ENCODE data around the gene SHISA3. TPM values are rescaled to one million over a fixed set of nuclear protein-coding genes. Genes with fewer than 3 reads are reported as not detected.

Gene SHISA3
- total and polyA plus RNA-seq, 2 donors (not counting 1 experiment from before 2014, with no cell fraction given) = 0.23 to 0.33 TPM

DNA sequence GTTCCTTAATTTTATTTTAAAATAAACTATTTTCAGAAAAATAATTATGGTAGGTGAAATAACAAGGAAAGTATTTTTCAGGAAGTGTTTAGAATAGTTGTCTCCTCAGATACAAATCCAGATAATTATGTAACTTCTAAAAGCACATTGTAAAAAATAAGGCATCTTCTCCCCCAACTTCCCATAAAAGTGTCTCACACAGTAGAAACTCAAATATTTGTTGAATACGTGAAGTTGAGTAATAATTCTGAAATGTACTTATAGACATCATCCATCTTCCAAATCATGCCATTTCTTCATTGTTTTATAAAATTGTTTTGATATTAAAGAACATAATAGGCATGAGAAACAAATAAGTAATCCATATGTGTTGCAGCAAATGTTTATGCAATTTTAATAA, 18.0 kb downstream of the SHISA3 start:
- no peaks in the 10 kb centered on the region for H3K79me2 ChIP-seq (ENCODE audit: control insufficient read depth, insufficient read depth, low read length)
- H3K4me3 ChIP-seq (replicated peaks in 1 of 4; ENCODE audit: control extremely low read depth in 1 of 4, insufficient read depth in 1 of 4, low read depth in 3 of 4, low read length in 4 of 4) = no peak overlapping the region
- H3K27ac ChIP-seq (ENCODE audit: insufficient read depth, low read length) = no peak overlapping the region
- H2AFZ ChIP-seq (ENCODE audit: low read length) = no peak overlapping the region
- DNase-seq (ENCODE audit: low read depth in 2 of 2) = no peak
- no peaks in the 10 kb centered on the region for H4K20me1 ChIP-seq (ENCODE audit: control insufficient read depth, extremely low read depth, insufficient read depth, low read length)
- no peak for TF ChIP-seq EZH2 (IDR thresholded peaks at IDR 0.05; ENCODE audit: low read length, missing control alignments)
- H3K4me2 ChIP-seq (ENCODE audit: extremely low read depth, insufficient read depth, low read length) = no peak overlapping the region
- H3K27me3 ChIP-seq (ENCODE audit: control insufficient read depth, insufficient read depth, low read length) = no peaks in the 10 kb centered on the region
- H3K9ac ChIP-seq (ENCODE audit: insufficient read depth, low read length) = no peak overlapping the region
- H3K9me3 ChIP-seq (ENCODE audit: control insufficient read depth, insufficient read depth, low read depth, low read length) = no peaks in the 10 kb centered on the region
- H3K36me3 ChIP-seq (ENCODE audit: control insufficient read depth, insufficient read depth, low read length) = no peaks in the 10 kb centered on the region
- H3K4me1 ChIP-seq (ENCODE audit: control insufficient read depth, extremely low read depth, insufficient read depth, low read length) = no peaks in the 10 kb centered on the region

DNA sequence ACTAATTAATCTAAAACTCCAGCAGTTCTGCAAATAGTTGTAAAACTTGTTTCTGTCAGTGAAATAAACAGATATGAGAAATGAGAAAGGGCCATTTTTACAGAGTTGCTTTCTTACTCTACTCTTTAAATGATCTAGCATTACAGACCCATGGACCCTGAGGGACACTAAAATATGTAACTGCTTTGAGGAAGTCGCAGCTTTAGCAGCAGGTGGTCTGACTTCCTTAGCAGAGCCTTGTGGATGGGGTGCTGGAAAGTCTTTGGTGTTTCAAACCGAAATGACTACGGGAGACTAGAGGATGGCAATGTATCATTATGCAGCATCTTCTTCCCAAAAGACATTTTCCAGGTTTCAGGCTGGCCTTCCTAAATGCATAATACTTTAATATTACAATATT, 18.7 kb downstream of the SHISA3 start:
- Histone ChIP-seq H3K4me1 (ENCODE audit: control insufficient read depth, extremely low read depth, insufficient read depth, low read length) (no peaks in the 10 kb centered on the region), H4K20me1 (ENCODE audit: control insufficient read depth, extremely low read depth, insufficient read depth, low read length) (no peaks in the 10 kb centered on the region), H3K9me3 (ENCODE audit: control insufficient read depth, insufficient read depth, low read depth, low read length) (no peaks in the 10 kb centered on the region), H3K36me3 (ENCODE audit: control insufficient read depth, insufficient read depth, low read length) (no peaks in the 10 kb centered on the region), H3K27me3 (ENCODE audit: control insufficient read depth, insufficient read depth, low read length) (no peaks in the 10 kb centered on the region), H3K79me2 (ENCODE audit: control insufficient read depth, insufficient read depth, low read length) (no peaks in the 10 kb centered on the region), H3K27ac (ENCODE audit: insufficient read depth, low read length) (no peak overlapping the region), H3K4me3 (replicated peaks in 1 of 4; ENCODE audit: control extremely low read depth in 1 of 4, insufficient read depth in 1 of 4, low read depth in 3 of 4, low read length in 4 of 4) (no peak overlapping the region), H3K9ac (ENCODE audit: insufficient read depth, low read length) (no peak overlapping the region), H2AFZ (ENCODE audit: low read length) (no peak overlapping the region), H3K4me2 (ENCODE audit: extremely low read depth, insufficient read depth, low read length) (no peak overlapping the region)
- TF ChIP-seq, protein P1, sequence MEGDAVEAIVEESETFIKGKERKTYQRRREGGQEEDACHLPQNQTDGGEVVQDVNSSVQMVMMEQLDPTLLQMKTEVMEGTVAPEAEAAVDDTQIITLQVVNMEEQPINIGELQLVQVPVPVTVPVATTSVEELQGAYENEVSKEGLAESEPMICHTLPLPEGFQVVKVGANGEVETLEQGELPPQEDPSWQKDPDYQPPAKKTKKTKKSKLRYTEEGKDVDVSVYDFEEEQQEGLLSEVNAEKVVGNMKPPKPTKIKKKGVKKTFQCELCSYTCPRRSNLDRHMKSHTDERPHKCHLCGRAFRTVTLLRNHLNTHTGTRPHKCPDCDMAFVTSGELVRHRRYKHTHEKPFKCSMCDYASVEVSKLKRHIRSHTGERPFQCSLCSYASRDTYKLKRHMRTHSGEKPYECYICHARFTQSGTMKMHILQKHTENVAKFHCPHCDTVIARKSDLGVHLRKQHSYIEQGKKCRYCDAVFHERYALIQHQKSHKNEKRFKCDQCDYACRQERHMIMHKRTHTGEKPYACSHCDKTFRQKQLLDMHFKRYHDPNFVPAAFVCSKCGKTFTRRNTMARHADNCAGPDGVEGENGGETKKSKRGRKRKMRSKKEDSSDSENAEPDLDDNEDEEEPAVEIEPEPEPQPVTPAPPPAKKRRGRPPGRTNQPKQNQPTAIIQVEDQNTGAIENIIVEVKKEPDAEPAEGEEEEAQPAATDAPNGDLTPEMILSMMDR (conservative IDR thresholded peaks at IDR 0.05 in 1 of 2, IDR thresholded peaks at IDR 0.05 in 1 of 2; ENCODE audit: low read depth in 1 of 2, low read length in 2 of 2) = no peak
- no peak for TF ChIP-seq EZH2 (IDR thresholded peaks at IDR 0.05; ENCODE audit: low read length, missing control alignments)
- DNase-seq (ENCODE audit: low read depth in 2 of 2) = no peak

DNA sequence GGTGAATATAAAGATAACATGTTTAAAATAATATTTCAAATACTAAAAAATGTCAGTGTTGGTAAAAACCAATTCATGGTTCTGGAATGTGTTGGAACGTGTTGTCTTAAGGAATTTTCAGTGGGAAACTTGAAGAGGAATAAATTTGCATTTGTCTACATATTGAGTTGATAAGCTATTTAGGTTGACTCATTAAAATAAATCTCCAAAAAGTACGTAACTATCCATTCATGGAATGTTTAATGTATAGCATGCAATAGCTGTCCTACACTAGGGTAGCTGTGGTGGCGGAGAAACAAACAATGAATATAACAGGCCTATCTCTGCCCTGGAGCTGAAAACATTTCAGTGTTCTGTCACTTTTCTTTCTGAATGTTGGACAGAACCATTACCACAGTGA, 20.3 kb downstream of the SHISA3 start:
- DNase-seq (ENCODE audit: low read depth in 2 of 2) = peak in 1 of 2 donors; percentile 64
- Histone ChIP-seq H2AFZ (ENCODE audit: low read length) (no peak overlapping the region), H4K20me1 (ENCODE audit: control insufficient read depth, extremely low read depth, insufficient read depth, low read length) (no peaks in the 10 kb centered on the region), H3K27ac (ENCODE audit: insufficient read depth, low read length) (no peak overlapping the region), H3K4me1 (ENCODE audit: control insufficient read depth, extremely low read depth, insufficient read depth, low read length) (no peaks in the 10 kb centered on the region), H3K9me3 (ENCODE audit: control insufficient read depth, insufficient read depth, low read depth, low read length) (no peaks in the 10 kb centered on the region), H3K79me2 (ENCODE audit: control insufficient read depth, insufficient read depth, low read length) (no peaks in the 10 kb centered on the region), H3K27me3 (ENCODE audit: control insufficient read depth, insufficient read depth, low read length) (no peaks in the 10 kb centered on the region), H3K4me2 (ENCODE audit: extremely low read depth, insufficient read depth, low read length) (no peak overlapping the region), H3K9ac (ENCODE audit: insufficient read depth, low read length) (no peak overlapping the region), H3K36me3 (ENCODE audit: control insufficient read depth, insufficient read depth, low read length) (no peaks in the 10 kb centered on the region), H3K4me3 (replicated peaks in 1 of 4; ENCODE audit: control extremely low read depth in 1 of 4, insufficient read depth in 1 of 4, low read depth in 3 of 4, low read length in 4 of 4) (no peak overlapping the region)
- TF ChIP-seq EZH2 (IDR thresholded peaks at IDR 0.05; ENCODE audit: low read length, missing control alignments) = no peak
- TF ChIP-seq, protein P1 (conservative IDR thresholded peaks at IDR 0.05 in 1 of 2, IDR thresholded peaks at IDR 0.05 in 1 of 2; ENCODE audit: low read depth in 1 of 2, low read length in 2 of 2) = no peak
